NCI-H2029 treated with DMSO at 0.1 percent for 48 hours (cell line): ENCODE measurements around the gene KCNJ13.

ENCODE experiments used
- DNase-seq: peaks from one replicate; lab custom pipeline; 2025; lab: John Stamatoyannopoulos, UW

Gene KCNJ13

DNA sequence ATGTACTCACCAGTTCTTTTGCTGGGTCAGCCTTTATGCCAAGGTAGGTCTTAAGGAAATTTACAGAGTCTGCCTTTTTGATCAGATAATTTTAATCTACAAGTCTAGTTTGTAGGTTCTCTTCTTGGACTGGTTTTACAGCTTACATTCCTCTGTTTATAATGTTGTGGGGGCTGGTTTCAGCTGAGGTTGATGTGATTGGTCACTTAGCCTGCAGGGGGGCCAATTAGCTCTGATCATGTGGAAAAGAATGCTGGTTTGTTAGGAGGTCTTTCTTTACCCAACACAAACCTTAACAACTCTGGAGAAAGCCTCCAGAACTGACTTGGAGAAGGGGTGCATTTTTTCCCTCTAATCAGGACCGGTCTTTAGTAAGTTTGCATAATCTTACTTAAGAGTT is at the start of gene KCNJ13:
TSS of gene KCNJ13 (minus strand) at position 131 of the 400 bp plus-strand sequence. CDS start 5,203 bp downstream, outside the sequence.
- DNase-seq = no peak

DNA sequence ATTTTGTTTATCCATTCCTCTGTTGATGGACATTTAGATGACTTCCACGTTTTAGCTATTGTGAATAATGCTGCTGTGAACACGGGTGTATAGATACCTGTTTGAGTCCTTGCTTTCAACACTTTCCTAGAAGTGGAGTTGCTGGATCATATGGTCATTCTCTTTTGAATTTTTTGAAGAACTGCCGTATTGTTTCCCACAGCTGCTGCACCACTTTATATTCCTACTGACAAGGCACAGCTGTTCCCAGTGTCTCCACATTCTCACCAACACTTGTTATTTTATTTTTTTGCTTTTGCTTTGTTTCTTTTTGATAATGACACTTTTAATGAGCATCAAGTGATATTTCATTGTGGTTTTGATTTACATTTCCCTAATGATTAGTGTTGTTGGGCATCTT is 41.4 kb upstream of the KCNJ13 start:
- DNase-seq = no peak

DNA sequence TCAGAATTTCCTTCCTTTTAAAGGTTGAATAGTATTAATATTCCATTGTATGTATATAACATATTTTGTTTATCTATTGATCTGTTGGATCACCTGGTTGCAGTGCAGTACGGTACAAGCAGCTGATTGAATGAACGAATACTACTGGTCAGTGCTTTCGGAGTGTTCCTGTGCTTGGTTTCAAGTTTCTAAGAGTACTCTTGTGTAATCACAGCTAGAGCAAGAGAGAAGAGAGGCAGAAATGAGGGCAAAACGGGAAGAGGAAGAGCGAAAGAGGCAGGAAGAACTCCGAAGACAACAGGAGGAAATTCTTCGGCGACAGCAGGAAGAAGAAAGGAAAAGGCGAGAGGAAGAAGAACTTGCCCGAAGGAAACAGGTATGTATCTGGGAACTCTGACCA is 40.3 kb upstream of the KCNJ13 start:
- no peak for DNase-seq

DNA sequence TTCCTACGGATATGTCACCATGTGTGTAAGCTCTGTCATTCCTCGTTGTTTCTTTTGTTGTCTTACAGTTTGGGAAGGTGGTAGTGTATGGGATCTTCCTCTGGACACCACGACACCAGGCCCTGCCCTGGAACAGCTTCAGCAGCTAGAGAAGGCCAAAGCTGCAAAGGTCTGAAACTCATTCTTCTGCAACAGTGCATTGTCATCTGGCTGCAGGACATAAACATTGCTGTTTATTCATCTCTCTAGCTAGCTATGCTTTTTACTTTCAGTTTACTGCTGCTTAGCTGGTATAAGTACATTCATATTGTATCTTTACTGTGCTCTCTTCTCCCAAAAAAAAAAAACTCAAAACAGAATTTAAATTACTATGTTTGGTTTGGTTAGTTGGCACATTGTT is 39.2 kb upstream of the KCNJ13 start:
- no peak for DNase-seq

DNA sequence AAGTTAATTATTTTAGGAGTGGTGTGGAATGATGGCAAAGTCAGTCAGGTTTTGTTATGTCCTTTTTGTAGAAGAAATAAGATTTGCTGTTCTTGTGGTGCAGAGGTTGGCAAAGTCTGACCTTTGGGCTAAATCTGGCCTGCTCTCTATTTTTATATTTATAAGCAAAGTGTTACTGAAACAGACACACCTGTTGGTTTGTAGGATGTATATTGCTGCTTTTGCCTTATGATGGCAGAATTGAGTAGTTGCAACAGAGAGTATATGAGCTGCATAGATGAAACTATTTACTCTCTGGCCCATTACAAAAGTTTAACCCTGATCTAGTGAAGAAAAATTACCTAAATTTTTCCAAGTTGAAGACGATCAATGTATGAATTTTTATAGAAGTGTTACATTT is 34.1 kb upstream of the KCNJ13 start:
- no peak for DNase-seq

DNA sequence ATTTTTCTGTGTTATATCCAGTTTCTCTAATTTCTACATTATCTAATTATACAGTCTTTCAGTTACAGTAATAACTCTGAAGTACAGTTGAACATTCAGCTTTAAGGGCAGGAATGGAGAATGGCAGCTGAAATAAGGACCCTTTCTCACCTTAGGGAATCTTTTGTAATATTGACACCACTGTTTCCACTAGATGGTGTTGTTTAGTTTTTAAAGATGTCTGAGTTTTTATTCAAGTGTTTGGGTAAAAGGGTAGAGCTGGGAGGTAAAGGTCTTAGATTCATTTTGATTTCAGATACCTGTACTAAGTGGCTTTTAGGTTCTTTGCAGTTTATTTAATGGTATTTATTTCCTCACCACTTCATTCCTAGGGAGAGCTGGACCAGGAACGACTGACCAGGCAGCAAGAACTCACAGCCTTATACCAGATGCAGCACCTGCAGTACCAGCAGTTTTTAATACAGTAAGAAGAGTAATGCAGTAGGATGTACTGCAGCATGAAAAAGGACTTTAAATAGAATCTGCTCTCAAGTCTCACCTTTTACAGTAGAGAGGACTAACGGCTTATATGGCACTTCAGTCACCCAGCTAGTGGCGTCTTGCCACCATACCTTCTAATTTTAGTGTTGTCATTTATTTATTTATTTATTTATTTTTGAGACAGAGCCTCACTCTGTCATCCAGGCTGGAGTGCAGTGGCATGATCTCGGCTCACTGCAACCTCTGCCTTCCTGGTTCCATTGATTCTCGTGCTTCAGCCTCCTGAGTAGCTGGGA is 33.2 kb upstream of the KCNJ13 start:
- DNase-seq = no peak

DNA sequence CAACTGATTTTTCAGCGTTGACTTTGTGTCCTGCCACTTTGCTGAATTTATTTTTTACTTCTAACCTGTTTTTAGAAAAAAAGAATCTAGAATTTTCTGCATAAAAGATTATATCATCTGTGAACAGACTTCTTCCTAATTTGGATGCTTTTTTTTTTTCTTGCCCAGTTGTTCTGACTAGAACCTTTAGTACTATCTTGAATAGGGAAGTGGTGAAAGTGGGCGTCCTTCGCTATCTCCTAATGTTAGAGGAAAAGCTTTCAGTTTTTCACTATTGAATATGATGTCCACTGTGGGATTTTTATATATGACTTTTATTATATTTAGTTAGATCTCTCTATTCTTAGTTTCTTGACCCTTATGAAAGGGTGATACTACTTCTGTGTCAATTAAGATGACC is 25.7 kb upstream of the KCNJ13 start:
- DNase-seq = no peak

DNA sequence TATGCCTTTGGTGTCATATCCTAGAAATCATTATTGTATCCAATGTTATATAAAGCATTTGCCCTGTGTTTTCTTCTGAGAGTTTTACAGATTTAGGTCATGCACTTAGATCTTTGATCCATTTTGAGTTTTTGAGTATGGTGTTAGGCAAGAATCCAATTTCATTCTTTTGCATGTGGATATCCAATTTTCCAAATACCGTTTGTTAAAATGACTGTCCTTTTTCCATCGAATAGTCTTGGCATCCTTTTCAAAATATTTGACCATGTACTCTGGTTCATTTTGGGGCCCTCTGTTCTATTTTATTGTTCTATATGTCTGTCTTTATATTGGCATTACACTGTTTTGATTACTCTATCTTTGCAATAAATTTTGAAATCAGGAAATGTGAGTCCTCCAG is 23.8 kb upstream of the KCNJ13 start:
- DNase-seq = no peak

DNA sequence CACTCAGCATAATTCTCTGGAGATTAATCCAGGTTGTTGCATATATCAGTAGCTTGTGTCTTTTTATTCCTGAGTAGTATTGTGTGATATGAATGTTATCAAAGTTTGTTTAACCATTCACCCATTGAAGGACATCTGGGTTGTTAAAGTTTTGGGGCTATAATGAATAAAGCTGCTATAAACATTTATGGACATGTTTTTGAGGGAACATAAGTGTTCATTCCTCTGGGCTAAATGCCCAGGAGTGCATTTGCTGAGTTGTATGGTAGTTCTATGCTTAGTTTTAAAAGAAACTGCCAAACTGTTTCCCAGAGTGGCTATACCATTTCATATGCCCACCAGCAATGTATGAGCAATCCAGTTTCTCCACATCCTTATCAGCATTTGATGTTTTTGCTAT is 21.8 kb upstream of the KCNJ13 start:
- no peak for DNase-seq

DNA sequence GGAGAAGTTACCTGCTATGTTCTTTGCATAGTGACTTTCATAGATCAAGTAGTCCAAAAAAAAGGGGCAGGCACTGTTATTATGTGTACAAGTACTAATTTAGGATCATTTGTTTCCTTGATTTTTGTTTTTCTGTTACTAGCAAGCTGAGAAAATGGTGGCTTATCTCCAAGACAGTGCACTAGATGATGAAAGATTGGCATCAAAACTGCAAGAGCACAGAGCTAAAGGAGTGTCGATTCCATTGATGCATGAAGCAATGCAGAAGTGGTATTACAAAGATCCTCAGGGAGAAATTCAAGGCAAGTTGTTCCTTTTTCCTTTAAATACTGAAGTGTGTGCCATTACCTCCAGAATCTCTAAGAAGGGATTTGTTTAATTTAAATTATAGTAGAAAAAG is 19.6 kb upstream of the KCNJ13 start:
- no peak for DNase-seq

DNA sequence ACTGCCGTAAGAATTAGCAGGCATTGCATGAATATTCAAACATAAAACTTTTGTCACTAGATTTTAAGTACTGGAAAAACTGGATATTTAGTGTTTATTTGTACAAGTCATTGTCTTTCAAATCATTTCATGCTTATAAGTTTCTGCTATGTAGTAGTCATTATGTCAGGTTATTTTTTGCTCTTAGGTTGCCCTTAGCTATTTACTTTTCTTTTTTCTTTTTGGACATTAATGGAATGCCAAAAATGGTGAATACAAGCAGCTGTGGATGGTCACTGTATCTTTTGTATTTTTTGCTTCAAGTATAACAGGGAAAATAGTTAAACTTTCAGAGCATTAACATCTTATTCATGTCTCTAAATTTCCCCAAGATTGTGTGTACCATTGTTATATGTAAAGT is 18.6 kb upstream of the KCNJ13 start:
- no peak for DNase-seq

DNA sequence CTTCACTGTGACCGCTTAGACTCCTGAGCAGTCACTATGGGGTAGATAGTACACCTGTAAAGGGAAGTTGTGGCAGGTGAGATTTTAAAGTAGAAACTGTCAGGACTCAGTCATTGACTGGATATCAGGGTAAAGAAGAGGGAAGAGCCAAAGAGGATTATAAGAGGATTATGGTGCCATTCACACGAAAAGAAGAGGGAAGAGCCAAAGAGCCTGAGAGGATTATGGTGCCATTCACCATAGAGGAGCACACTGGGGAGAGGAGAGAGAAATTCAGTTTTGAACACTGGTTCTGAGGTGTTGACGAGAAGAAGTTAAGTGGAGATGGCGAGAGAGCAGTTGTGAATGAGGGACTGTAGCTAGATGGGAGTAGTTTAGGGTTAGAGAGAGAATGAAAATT is 16.9 kb upstream of the KCNJ13 start:
- no peak for DNase-seq

DNA sequence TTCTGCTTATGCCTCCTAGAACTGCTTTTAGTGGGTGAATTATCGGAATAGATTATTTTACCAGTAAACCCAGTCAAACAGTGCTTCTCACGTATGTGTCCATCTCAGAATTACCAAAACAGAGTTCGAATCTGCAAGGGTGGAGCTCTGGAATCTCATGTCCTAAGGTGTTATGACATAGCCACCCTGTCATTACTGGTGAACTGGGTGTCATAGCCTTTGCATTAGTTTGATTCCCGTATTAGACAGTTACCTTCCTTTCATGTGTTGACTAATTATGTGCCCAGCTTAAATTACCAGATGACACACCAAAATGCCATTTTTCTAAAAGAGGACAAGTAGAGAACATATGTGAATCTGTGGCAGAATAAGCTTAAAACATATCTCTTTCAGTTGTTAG is 15.2 kb upstream of the KCNJ13 start:
- DNase-seq = no peak

DNA sequence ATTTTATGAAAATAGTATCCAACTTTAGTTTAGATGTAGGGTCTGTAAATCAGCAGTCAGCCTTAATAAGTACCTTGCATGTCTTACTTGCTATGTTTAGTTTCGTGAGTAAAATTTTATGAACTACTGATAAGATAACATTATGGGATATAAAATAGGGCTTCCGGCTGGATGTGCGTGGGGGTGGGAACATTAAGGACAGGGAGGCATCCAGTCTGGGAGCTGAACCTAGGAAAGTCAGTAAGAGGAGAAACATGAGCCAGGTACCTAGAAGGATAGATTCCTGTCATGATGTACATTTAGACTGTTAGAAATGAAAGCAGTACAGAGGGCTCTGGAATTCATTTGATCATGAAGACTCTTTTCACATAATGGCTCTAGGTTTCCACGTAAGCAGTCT is 12.7 kb upstream of the KCNJ13 start:
- DNase-seq = no peak

DNA sequence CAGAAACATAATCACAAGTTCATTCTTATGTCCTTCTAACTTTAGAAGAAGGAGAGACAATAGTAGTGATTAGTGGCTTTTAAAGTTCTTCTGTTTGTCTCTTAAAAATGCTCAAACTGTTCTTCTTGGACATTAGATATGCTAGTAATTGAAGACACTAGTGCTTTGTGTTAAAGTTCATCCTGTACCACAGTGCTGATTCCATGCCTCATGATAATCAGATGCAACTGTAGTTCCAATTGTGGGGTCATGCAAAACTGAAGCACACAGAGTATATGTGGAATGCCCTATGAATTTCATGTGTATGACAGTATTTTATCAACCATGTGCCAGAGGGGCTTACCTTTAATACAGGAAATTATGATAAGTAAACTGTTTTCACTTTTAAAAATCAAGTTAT is 11.4 kb upstream of the KCNJ13 start:
- no peak for DNase-seq

DNA sequence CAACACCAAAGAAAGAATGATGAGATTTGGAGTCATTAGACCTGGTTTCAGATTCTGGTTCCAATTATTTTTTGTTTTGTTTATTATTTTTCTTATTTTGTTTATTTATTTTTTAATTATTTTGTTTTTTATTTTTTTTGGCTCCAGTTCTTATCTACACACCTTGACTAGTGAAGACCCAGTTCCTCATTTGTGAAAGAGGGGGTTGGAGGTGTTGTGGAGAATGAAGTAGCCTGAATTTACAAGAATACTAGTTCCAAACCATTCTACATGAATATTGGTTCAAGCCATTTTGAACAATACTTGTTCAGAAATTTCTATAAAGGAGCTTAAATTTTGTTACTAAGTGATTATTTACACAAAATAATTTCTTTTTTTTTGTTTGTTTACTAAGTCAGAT is 6.9 kb upstream of the KCNJ13 start:
- DNase-seq = no peak

DNA sequence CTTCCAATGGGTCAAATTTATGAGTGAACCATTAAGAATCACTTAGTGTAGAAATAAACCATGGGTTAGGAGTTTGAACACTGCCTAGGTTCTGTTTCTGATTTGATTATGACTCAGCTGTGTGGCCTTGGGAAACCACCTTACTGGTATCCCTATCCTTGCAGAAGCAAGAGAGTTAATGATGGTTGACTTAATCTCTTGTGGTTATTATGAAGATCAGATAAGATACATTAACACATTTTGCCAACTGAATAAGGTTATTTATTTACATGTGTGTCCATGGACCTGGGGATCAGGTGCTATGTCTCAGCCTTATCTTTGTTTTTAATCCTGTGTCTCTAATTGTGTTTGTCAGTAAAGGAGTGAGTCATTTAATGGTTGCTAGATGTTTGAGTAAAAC is 5.4 kb upstream of the KCNJ13 start:
- DNase-seq = no peak

DNA sequence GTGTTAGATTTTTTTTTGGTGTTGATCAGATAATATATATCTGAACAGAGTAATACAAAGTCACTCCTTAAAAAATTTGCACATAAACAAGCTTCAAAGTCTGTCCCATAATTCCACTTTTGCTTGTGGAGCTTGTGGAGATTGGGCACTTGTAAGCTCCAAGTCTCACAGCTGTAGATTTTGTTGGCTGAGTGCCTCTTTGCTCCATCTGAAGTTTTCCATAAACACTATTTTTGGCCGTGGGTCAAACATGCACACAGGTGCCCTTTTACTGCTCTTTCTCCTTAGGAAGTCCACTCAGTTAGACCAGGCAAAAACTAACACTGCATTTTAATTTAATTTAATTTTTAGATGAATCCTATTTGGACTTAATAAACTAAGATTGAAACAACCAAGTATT is 3.6 kb upstream of the KCNJ13 start:
- no peak for DNase-seq

DNA sequence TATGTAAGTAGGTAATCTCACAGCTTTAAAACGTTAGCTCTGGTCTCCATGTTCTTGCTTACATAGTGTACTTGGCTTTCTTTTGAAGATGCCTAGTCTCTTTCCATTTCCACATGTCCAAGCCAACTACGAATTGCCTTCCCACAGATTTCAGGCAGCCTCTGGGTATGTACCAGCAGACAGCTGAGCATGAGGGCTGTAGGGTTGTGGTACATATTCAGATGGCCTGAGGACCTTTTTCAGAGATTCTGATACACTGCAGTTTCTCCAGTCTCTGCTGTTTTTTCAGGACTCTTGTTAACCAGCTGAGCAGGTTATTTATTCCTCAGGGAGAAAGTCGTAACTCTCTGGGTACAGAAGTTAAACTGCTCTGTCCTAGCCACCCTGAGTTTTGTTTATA is 3.1 kb upstream of the KCNJ13 start:
- no peak for DNase-seq

DNA sequence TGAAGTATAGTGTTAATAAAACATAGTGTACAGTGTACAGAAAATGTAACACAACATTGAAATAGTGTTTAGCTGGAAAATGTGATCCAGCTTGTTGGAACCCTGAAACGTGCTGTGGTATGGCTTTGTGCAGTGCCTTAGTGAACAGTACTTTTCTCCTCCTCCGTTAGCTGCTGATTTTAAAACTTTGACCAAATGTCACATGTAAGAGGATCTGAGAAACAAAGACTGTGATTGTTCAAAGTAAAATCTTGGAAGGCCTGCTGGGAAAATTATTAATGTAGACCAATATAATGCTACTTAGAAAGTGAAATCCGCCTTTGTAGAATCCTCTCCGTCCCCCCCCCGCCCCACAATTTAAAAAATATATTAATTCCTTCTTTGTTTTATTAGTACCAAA is 911 bp upstream of the KCNJ13 start:
- DNase-seq = no peak

DNA sequence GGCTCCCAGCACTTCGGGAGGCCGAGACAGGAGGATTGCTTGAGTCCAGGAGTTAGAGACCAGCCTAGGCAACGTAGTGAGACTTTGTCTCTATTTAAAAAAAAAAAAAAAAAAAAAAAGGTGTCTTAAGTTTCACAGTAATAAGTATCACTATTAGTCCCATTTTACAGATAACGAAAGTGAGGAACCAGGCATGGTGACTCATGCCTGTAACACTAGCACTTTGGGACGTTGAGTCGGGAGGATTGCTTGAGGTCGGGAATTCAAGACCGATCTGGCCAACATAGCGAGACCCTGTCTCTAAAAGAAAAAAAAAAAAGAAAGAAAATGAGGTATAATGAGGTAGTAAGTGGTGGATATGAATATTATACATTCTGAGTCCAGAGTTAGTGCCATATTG is 2.5 kb downstream of the KCNJ13 start:
- DNase-seq = no peak

DNA sequence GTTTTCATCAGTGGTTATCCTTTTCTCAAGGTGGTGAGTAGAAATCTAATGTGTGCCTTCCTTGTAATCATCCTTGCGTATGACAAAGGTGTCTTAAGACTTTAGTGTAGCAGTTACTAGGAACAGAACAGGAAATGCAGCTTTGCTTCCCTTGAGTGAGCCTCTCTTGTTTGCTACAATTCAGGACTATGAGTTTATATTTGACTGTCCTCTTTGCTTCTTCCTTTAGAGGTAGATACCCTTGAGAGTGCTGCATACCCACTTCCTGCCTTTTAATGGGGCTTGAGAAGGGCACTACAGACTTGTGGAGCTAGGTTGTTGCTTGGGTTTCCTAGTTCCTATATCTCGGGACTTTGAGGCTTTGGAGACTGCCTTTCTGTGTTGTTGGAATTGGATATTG is 3.8 kb downstream of the KCNJ13 start:
- no peak for DNase-seq

DNA sequence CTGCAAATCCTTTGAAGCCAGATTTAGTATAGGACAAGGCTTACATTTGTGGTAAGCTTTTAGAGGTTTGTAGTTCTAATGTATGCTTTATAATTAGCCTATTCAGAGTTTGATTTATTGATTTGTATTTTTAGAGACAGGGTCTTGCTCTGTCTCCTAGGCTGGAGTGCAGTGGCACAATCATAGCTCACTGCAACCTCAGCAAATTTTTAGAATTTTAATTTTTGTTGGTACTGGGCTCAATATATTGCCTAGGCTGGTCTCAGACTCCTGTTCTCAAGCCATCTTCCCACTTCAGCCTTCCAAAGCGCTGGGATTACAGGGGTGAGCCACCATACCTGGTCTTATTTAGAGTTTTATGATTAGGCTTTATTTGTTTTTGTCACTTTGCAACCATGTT is 4.5 kb downstream of the KCNJ13 start:
- no peak for DNase-seq

DNA sequence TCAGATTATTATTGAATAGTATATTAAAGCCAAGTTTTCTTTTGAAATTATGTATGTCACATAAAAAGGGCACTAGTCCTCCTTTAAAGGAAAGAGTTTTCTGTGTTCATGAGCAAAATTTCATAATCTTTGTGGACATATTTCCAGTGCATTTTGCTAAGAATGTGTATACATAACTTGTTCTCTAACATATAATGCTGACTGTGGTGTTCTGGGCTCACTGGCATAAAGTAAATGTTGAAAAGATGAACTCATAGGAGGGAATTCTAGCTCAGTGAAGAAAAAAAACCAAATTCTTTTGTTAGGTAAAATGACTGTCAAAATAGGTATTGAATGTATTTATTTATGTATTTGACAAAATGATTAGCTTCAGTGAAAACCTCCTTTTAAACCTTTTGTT is 6.2 kb downstream of the KCNJ13 start:
- DNase-seq = no peak

DNA sequence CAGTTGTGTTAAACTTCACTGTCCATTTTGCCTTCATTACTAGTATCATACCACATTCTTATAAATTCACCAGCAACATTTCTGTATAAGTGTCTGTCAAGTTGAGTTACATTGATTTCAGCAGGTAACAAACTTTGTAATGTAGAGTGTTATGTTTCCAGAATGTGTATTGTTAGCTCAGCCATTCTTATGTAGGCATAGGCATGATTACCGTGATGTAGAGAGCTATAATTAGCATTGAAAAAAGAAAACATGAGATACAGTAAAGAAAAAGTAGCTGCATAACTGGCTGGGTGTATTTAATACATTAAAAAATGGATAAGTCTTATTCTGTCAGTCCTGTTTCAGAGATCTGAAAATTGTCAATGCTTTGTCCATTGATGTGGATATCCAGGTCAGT is 8.5 kb downstream of the KCNJ13 start:
- DNase-seq = no peak
